CD1c-positive myeloid dendritic cell (primary cell): ENCODE results near the gene DUSP16.
"Not testable (repeated sequence)": the region's sequence is repeated elsewhere in the genome, so short reads cannot be mapped to it uniquely, and the experiment has no call there.

ENCODE experiments used
- DNase-seq: peaks from one replicate; pipeline ENCODE4 v3.0.0-alpha.2; 2016; ENCODE audit errors: extremely low spot score

The DUSP16 gene

GRCh38 chr12:12499909-12500604 is 62.6 kb downstream of the DUSP16 start:
- no peak for DNase-seq

GRCh38 chr12:12498210-12498609 is 64.5 kb downstream of the DUSP16 start:
- no peak for DNase-seq

- DNase-seq: no peak
These were observed 67.1 kb downstream of the DUSP16 start for GRCh38 chr12:12495536-12495935.

GRCh38 chr12:12492547-12492946 is 70.1 kb downstream of the DUSP16 start:
- no peak for DNase-seq

GRCh38 chr12:12491606-12492005 is 71.1 kb downstream of the DUSP16 start:
- no peak for DNase-seq

GRCh38 chr12:12488823-12489550 is 73.7 kb downstream of the DUSP16 start:
- no peak for DNase-seq

GRCh38 chr12:12488296-12488695 is 74.4 kb downstream of the DUSP16 start:
- DNase-seq: no peak

- DNase-seq: no peak
These were observed 75.2 kb downstream of the DUSP16 start for GRCh38 chr12:12487490-12487889.

- no peak for DNase-seq
These were observed 75.9 kb downstream of the DUSP16 start for GRCh38 chr12:12486661-12487240.

- no peak for DNase-seq
These were observed 79.2 kb downstream of the DUSP16 start for GRCh38 chr12:12483438-12483837.

GRCh38 chr12:12482959-12483358 is 79.7 kb downstream of the DUSP16 start:
- peak; percentile 7 for DNase-seq

- DNase-seq: peak; percentile 42
These were observed 80.4 kb downstream of the DUSP16 start for GRCh38 chr12:12482150-12482761.

- no peak for DNase-seq
These were observed 81.0 kb downstream of the DUSP16 start for GRCh38 chr12:12481631-12482030.

GRCh38 chr12:12480074-12480473 is 82.6 kb downstream of the DUSP16 start:
- no peak for DNase-seq

GRCh38 chr12:12477532-12477890 is 85.2 kb downstream of the DUSP16 start:
- no peak for DNase-seq

- DNase-seq: no peak
These were observed 85.7 kb downstream of the DUSP16 start for GRCh38 chr12:12476857-12477531.

- no peak for DNase-seq
These were observed 87.5 kb downstream of the DUSP16 start for GRCh38 chr12:12474931-12475795.

- no peak for DNase-seq
These were observed 88.2 kb downstream of the DUSP16 start for GRCh38 chr12:12474471-12474928.

GRCh38 chr12:12473223-12473622 is 89.4 kb downstream of the DUSP16 start:
- no peak for DNase-seq

GRCh38 chr12:12471982-12472961 is 90.4 kb downstream of the DUSP16 start:
- not testable (repeated sequence) for DNase-seq
